Neural crest cell (in vitro differentiated cells): ENCODE measurements around the gene WNT7A. TPM values are rescaled to one million over a fixed set of nuclear protein-coding genes. Genes with fewer than 3 reads are reported as not detected.
A peak's percentile ranks its signal among the peaks of the same experiment; 100 is the strongest.
"Not testable (repeated sequence)": the region's sequence is repeated elsewhere in the genome, so short reads cannot be mapped to it uniquely, and the experiment has no call there.

Source experiments
- DNase-seq: peaks from one replicate; pipeline ENCODE4 v3.0.0; 2021; ENCODE audit warnings: low read depth, mixed read lengths, low spot score
- H3K27ac Mint-ChIP-seq: one replicate; pipeline ENCODE4 v1.8.0; 2021; ENCODE audit warnings: mild to moderate bottlenecking, mixed read lengths; ENCODE audit not compliant: unreplicated experiment
- H3K27me3 Mint-ChIP-seq: 2 replicates; pipeline ENCODE4 v1.8.0; 2021; ENCODE audit warnings: low read depth, mild to moderate bottlenecking, mixed read lengths
- H3K36me3 Mint-ChIP-seq: 2 replicates; pipeline ENCODE4 v1.8.0; 2021; ENCODE audit warnings: low read depth, mild to moderate bottlenecking, mixed read lengths
- H3K4me1 Mint-ChIP-seq: 2 replicates; pipeline ENCODE4 v1.8.0; 2021; ENCODE audit warnings: mixed read lengths
- H3K4me3 Mint-ChIP-seq: one replicate; pipeline ENCODE4 v1.8.0; 2021; ENCODE audit warnings: mild to moderate bottlenecking, mixed read lengths
- H3K9me3 Mint-ChIP-seq: 2 replicates; pipeline ENCODE4 v1.8.0; 2021; ENCODE audit warnings: mixed read lengths
- CTCF ChIP-seq: fragments of 200-600 bp; sonication (generic); conservative IDR thresholded peaks from 2 replicates; pipeline ENCODE4 v1.5.0; 2021; ENCODE audit warnings: antibody characterized with exemption, mild to moderate bottlenecking
- total RNA-seq: library from RNA; stranded (reverse); gene quantifications from 2 replicates; pipeline ENCODE4 v1.2.1, GENCODE V29; 2021

The WNT7A gene
- total RNA-seq, 1 donor from 2014 or later, result 9.8 TPM

GRCh38 chr3:13863382-13863952 is 16.4 kb downstream of the WNT7A start:
- H3K4me3 Mint-ChIP-seq, result peak overlapping the region; percentile 5
- H3K27me3 Mint-ChIP-seq, result peaks cover 17% of the 10 kb centered on the region
- H3K36me3 Mint-ChIP-seq, result peaks cover 3% of the 10 kb centered on the region
- H3K27ac Mint-ChIP-seq, result peak overlapping the region; percentile 3
- DNase-seq, result no peak
- peaks cover 52% of the 10 kb centered on the region for H3K4me1 Mint-ChIP-seq
- TF ChIP-seq CTCF, result no peak
- H3K9me3 Mint-ChIP-seq, result no peaks in the 10 kb centered on the region

GRCh38 chr3:13861461-13861860 is 18.4 kb downstream of the WNT7A start:
- Mint-ChIP-seq H3K36me3 (peaks cover under 1% of the 10 kb centered on the region), H3K27me3 (peaks cover 7% of the 10 kb centered on the region), H3K9me3 (no peaks in the 10 kb centered on the region), H3K4me1 (peaks cover 35% of the 10 kb centered on the region), H3K27ac (no peak overlapping the region), H3K4me3 (no peak overlapping the region)
- no peak for DNase-seq
- no peak for TF ChIP-seq CTCF

- Mint-ChIP-seq H3K27me3 (peaks cover 4% of the 10 kb centered on the region), H3K4me3 (no peak overlapping the region), H3K9me3 (no peaks in the 10 kb centered on the region), H3K4me1 (peaks cover 28% of the 10 kb centered on the region), H3K27ac (no peak overlapping the region), H3K36me3 (no peaks in the 10 kb centered on the region)
- TF ChIP-seq CTCF, result no peak
- DNase-seq, result no peak
Observed at GRCh38 chr3:13860001-13860400, 19.9 kb downstream of the WNT7A start.

GRCh38 chr3:13858768-13859520 is 20.9 kb downstream of the WNT7A start:
- Mint-ChIP-seq H3K36me3 (no peaks in the 10 kb centered on the region), H3K4me1 (peaks cover 17% of the 10 kb centered on the region), H3K4me3 (no peak overlapping the region), H3K27me3 (peaks cover 4% of the 10 kb centered on the region), H3K9me3 (no peaks in the 10 kb centered on the region), H3K27ac (no peak overlapping the region)
- no peak for DNase-seq
- TF ChIP-seq CTCF, result no peak

- Mint-ChIP-seq H3K4me1 (peaks cover 7% of the 10 kb centered on the region), H3K9me3 (no peaks in the 10 kb centered on the region), H3K27me3 (peaks cover 4% of the 10 kb centered on the region), H3K27ac (no peak overlapping the region), H3K36me3 (no peaks in the 10 kb centered on the region), H3K4me3 (no peak overlapping the region)
- DNase-seq, result no peak
- no peak for TF ChIP-seq CTCF
Observed at GRCh38 chr3:13857702-13858380, 22.0 kb downstream of the WNT7A start.

- H3K4me1 Mint-ChIP-seq, DNase-seq, H3K27ac Mint-ChIP-seq, H3K27me3 Mint-ChIP-seq, H3K9me3 Mint-ChIP-seq, H3K4me3 Mint-ChIP-seq, H3K36me3 Mint-ChIP-seq: not testable (repeated sequence)
Observed at GRCh38 chr3:13856628-13857027, 23.2 kb downstream of the WNT7A start.
